Cerebellar cortex (tissue), 1 donor: ENCODE results near the gene PKP3.

ENCODE experiments used
- DNase-seq: peaks from one replicate; pipeline ENCODE4 v3.0.0-alpha.2; 2015; ENCODE audit warnings: low spot score

PKP3 gene

GRCh38 chr11:444396-445144, 50.6 kb downstream of the PKP3 start:
- DNase-seq = no peak

- no peak for DNase-seq
Observed at GRCh38 chr11:445765-446588, 52.0 kb downstream of the PKP3 start.

DNA sequence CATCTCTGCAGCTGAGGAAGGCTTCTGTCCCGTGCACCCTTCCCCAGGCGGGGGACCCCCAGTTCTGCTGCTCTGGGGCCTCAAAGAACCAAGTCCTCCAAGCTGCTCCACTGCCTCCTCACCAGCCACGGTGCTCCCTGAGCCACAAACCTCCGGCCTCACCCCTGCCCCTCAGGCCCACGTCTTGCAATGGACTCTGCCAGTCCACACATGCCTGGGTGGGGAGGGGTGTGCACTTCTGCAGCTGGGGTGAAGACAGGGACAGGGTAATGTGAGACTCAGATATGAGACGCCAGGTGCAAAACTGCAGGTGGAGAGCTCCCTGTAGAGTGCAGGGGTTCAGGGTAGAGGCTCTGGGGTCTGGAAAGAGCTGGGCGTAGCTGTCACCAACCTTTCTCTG, 52.9 kb downstream of the PKP3 start:
- no peak for DNase-seq

GRCh38 chr11:447923-448731, 54.1 kb downstream of the PKP3 start:
- peak; percentile 88 for DNase-seq

DNA sequence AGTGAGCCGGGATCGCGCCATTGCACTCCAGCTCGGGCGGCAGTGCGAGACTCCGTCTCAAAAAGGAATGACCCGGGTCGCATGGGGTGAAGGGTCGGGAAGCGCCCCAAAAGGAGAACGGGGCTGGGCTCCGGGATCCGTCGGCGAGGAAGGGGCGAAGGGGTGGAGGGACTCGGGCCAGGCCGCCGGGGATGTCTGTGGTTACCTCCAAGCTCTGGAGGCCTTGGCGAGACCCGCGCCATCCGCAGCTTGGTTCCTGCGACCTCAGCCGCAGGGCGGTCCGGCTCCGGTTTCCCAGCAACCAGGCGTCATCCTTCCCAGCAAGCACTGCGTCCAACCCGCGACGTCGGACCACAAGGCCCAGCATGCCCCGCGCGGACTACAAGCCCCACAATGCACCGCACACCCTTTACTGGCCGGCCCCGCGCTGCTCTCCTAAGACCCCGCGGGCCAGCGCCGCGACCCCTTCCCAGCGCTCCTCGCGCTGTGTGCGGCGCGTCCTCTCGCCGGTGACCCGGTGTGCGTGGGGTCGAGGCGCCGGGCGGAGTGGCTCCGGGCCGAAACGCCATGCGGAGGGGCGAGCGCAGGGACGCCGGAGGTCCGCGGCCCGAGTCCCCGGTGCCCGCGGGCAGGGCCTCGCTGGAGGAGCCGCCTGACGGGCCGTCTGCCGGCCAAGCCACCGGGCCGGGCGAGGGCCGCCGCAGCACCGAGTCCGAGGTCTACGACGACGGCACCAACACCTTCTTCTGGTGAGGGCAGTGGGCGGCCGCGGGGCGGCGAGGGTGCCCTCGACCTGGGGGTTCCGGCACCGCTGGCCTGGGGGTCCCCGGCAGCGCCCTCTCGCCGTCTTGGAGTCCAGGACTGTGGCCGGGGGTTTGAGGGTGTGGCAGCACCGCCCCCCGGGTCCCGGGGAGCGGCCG, 56.1 kb downstream of the PKP3 start, which contains the start of gene PTDSS2:
TSS of gene PTDSS2 (plus strand) at position 391 of the 920 bp plus-strand sequence. CDS start at position 568, 177 bp downstream.
- peak; percentile 96 for DNase-seq

- DNase-seq = peak; percentile 54
Observed at GRCh38 chr11:450809-451451, 56.9 kb downstream of the PKP3 start.

GRCh38 chr11:451738-452137, 57.7 kb downstream of the PKP3 start:
- DNase-seq = no peak

DNA sequence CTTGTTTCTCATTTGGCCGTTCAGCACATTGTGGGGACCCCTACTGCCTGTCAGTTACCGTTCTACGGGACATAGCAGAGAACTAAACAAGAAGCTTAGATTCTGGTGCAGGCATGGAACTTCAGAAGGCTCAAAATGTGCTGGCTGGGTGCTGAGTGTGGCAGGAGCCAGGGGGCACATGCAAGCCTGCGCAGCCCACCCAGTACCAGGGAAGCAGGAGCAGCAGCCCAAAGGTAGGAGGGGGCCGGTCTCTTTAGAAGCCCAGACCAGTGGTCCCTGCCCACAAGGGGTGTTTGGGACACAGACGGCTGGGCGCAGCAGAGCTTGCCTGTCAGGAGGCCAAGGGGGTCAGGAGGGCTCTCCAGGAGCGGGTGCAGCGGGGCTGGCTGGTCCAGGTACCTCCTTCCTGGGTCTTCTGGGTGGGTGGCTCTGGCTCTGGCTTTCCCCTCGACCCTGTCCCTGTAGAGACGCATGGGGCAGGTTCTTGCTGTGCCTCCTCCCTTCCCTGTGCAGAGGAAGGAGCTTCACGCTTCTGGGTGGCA, 58.3 kb downstream of the PKP3 start:
- DNase-seq = no peak

- no peak for DNase-seq
Observed at GRCh38 chr11:452916-453527, 59.0 kb downstream of the PKP3 start.

DNA sequence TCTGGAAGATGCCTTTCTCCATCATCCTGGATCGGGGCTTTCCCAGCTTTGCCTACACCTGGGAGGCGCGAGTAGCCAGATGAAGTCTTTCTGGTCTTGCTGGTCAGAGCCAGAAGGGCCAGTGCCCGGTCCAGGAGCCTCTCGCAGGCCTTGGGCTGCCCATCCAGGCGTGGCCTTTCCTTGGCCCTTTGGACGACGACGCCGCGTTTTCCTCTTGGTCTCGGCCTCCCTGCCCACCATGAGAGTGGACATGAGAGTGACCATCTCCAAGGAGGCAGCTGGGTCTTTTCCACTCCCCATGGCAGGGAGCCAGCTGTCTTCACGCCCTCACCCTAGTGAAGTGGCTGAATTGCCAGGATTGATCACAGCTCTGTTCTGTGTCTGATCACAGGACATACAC, 59.6 kb downstream of the PKP3 start:
- no peak for DNase-seq

GRCh38 chr11:454043-454442, 60.0 kb downstream of the PKP3 start:
- DNase-seq = no peak
